AG08395 (cell line): Measurements from ENCODE around the gene SPAAR.
"Not testable (repeated sequence)": the region's sequence is repeated elsewhere in the genome, so short reads cannot be mapped to it uniquely, and the experiment has no call there.

Experiments
- DNase-seq: peaks from one replicate; pipeline ENCODE4 v3.0.0; 2012; ENCODE audit warnings: mixed read lengths, low spot score

SPAAR gene, protein sequence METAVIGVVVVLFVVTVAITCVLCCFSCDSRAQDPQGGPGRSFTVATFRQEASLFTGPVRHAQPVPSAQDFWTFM

DNA sequence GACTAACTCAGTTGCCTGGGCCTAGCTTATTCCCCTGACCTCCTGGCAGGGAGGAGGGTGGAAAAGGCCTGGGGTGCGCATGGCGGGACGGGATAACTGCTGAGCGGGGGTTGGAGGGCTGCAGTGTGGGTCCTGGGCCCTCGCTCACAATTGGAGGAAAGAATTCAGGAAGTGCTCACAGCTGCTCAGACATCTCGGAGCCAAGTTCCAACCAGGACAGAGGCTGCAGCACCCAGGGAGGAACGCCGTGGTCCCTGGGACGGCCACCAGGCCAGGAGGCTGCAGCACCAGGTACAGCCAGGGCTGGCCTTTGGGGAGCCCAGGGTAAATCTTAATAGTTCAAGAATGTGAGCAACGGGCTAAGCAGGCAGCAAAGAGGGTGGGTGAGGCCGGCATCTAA lies at the start of gene SPAAR:
Gene SPAAR, plus strand, starts transcription at position 217 of the 400 bp plus-strand sequence. CDS start 974 bp downstream, outside the sequence.
- no peak for DNase-seq

DNA sequence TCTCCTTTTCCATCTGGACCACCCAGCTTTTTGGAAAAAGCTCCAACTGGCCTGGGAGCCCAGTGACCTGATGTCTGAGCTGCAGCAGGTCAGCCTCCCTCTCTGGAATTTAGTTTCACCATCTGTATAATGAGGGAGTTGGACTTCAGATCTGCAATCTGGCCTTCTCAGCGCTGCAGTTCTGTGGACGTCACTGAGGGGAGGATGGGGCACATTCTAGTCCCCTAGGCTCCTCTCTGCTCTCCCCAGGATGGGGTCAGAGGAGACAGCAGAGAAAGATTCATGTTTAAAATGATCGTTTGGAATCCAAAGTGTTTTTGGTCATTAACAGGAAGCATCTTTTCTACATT lies 49.3 kb upstream of the SPAAR start:
- no peak for DNase-seq

DNA sequence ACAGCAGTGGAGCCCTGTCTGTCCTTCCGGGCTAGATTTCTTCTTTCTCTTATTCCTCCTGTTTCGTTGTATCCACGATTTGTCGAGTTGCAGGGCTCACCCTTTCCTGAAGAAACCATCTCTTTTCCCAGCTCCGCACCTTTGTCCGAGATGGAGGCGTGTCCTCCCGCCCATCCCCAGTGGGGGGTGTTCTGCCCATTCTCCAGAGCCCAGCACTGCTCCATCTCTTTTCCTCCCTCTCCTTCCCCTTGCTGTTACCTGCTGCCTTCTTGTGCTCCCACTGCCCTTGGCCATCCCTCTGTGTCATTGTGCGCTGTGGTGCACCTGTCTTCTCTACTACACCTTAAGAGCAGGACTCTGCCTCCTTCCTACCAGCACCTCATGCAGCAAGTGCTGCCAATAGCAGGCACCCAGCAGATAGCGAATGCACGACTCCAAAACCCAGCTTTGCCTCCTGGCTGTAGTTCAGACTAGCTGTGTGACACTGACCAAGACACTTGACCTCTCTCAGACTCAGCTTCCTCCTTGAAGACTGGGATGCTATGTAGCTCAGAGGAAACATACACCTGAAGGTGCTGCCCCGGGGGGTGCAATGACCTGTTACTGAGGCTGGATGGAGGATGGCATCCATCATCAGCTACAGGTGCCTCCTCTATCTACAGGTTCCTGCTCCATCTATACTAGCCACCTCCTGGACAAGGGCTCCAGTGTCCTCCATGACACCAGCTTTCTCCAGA lies 48.0 kb upstream of the SPAAR start:
- DNase-seq: no peak

DNA sequence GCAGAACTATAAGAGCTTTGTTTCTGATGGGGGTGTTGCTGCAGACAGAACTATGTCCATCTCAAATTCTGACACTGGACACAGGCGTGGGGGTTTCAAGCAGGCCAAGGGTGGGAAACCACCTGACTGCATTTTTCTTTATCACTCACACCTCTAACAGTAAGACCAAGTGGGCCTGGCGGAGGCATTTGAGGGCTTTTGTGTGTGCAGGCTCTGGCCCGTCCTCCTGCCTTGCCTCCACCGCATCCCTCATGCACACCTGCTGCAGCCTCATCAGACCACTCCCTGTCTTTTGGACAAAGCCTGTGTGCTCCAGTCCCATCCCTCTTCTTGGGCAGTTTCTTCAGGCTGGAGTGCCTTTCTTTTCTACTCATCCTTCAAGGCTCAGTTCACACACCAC lies 47.0 kb upstream of the SPAAR start:
- DNase-seq: no peak

DNA sequence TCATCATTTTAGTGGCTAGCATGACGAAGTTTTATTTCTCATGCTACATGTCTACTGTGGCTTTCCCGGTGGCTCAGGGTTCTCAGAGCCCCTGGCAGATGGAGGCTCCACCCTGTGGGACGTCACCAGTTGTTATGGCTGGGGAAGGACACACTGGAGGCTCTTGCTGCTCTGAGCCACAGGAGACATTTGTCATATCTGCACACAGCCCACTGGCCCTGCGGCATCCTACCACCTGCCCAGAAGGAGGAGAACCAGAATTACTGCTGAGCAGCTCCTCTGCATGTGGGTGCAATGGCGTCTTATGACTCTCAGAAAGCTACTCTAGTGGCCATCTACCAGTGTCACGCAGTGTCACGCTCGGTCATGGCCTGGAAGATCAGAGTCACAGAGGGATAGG lies 45.7 kb upstream of the SPAAR start:
- DNase-seq: no peak

DNA sequence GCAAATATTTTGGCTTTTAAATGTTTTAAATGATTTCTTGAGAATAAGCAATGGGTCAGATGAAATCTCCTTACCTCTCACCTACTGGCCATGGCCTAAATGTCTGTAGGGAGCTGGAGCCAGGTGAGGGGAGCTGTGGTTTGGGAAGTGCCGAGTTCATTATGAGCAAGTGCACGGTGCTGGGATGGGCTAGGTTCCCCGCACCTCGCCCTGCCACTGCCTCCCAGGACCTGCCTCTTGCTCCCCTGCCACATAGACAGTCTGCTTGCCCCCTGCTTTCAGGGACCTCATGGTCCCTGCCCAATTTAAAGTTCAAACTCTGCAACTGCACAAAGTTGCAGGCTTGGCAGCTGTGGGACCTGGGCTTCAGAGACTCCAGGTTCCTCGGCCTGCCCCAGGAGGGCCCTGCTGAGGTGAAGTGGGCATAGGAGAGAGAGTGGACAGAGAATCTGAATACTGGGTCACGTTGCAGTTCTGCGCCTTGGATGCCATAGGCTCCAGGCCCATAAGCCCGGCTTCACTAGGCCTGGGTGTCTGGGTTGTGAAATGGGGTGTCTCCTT lies 44.5 kb upstream of the SPAAR start:
- no peak for DNase-seq

DNA sequence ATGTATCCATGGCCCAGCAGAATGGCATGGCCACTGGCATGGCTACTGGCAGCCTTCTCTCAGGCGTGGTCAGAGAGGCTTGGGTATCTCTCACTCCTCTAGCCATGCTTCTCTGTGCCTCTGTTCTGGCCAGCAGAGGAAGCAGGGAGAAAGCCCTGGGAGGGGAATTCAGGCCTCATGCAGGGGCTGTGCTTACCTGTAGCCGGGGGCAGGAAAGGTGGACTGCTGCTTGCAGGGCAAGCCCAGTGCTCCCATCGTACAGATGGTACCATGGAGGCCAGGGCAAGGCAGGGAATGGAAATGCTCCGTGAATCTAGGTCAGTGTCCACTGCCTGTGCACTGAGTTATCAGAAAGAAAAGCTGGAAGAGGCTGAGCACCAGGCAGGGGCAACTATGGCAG lies 41.8 kb upstream of the SPAAR start:
- DNase-seq: no peak

DNA sequence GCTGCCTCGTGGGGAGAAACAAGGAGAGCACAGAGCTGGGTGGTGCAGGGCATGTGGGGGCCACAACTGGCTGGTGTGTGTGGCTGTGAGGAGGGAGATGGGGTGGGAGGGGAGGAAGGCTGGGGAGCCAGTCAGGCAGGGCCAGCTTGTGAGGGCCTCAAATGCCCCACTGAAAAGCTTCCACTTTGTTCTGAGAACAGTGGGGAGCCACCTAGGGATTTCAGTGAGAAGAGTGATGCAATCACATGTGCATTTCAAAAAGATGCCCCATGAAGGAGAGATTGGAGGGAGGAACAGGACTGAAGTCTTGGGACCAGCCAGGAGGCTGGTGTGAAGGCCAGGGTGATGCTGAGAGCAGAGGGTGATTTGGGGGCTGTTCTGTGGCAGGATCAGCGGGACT lies 40.4 kb upstream of the SPAAR start:
- DNase-seq: no peak

DNA sequence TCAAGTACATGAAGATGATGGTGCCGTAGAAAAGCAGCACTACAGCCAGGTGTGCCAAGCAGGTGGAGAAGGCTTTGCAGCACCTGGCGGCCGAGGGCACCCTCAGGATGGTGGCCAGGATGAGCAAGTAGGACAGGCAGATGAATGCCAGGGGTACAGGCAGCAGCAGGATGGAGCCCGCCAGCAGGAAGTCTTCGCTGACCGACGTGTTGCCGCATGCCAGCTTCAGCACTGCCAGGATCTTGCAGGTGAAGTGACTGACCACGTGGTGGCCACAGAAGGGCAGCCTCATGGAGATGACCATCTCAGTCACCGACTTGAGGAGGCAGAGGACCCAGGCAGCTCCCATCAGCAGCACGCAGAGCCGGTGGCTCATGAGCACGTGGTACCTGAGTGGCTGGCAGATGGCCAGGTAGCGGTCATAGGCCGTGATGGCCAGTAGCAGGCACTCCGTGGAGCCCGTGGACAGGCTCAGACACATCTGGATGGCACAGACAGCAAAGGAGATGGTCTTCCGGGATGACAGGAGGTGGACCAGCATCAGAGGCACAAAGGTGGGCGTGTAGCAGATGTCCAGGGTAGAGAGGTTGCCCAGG lies 39.6 kb upstream of the SPAAR start:
- no peak for DNase-seq

DNA sequence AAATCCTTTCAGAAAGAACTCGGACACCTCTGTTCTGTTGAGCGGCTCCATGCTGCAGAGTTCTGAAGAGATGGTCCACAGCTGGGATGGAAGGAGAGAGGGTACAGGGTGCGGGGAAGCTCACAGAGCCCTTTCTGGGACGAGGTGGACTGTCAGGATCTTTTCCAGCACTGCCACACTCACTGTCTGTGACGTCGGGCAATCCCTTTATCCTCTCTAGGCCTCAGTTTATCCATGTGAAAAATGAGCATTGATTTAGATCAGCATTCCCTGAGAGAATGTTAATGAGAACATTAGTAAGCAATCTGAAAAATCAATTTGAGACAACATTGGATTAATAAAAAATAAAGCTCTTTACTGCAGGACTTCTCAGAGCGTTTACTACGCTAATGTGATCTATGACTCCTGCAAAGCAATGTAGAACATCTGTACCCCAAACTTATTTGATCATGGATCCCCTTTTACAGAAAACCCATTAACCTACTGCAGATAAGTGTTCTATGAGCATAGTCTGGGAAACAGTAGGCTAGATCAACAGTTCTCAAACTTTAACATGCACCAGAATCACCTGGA lies 38.9 kb upstream of the SPAAR start, which contains the start of gene OR13J1:
Gene OR13J1, minus strand, starts transcription at position 51 of the 573 bp plus-strand sequence. Its CDS starts 0 bp downstream, at position 51.
- DNase-seq: no peak

DNA sequence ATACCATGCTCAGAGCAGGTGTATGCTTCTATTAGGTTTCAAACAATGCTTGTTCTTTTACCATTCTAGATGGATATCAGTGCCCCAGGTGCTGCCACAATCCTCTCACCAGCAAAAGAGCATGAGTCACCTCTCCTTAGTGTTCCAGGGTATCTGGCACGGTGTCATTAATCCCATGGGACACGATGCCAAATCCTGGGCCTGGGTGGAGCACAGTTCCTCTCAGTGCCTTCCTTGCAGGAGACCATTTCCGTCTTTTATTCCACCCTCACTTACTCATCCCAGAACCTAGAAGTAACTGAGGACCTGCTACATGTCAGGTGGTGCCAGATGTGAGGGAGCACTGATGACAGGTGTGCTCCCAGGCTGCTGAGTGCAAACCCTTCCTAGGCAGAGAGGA lies 37.7 kb upstream of the SPAAR start:
- no peak for DNase-seq

DNA sequence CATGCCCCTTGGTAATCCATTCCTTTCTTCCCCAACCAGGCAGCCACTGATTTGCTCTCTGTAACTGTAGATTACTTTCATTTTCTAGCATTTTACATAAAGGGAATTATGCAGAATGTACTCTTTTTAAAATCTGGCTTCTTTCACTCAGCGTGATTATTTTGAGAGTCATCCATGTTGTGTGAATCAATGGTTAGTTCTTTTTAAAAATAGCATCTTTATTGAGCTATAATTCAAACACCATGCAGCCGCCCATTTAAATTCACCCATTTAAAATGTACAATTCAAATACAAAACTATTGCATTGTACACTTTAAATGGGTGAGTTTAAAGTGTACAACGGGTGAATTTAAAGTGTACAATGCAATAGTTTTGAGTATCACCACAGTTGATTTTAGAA lies 36.8 kb upstream of the SPAAR start:
- no peak for DNase-seq

DNA sequence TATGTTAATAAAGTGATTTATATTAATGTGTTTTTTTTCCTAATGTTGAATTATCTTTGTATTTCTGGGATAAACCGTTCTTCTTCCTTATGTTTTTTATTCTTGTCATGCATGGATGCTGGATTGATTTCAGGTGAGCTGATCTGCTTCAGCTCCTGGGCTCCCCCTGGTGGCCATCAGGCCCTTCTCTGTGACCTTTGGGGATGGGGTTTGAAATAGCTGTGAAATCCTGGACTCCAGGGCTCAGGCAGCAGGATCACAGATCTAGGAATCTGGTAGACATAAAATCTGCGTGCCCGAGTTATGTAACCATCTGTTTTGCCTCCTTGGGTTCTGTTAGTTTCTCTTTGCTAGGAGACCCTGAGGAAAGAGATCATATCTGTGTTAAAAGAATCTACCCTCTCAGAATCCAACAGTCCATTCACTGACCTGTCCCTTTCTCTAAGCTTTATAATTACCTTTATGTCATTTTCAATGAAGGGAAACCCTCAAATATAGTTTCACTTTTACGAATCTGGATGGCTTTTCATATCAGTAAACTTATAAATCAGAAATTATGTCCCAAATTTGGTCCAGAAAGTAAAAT lies 26.9 kb upstream of the SPAAR start:
- peak; percentile 82 for DNase-seq

DNA sequence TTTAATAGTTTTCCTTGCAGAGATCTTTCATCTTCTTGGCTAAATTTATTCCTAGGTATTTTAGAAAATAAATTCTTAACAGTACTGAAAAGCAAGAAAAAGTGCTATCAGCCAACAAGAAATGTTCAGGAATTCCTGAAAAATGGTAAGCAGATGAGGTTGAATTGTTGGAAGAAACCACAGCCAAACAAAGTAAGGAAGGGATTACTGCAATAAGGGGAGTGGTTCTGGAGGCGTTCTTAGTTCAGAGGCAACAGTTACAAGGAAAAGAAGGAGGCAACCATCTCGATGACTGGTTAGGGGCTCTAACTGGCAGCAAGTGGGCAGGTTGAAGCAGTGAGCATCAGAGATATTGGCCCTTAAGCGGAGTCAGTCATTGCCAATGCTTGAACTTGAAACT lies 26.3 kb upstream of the SPAAR start:
- DNase-seq: peak; percentile 51

DNA sequence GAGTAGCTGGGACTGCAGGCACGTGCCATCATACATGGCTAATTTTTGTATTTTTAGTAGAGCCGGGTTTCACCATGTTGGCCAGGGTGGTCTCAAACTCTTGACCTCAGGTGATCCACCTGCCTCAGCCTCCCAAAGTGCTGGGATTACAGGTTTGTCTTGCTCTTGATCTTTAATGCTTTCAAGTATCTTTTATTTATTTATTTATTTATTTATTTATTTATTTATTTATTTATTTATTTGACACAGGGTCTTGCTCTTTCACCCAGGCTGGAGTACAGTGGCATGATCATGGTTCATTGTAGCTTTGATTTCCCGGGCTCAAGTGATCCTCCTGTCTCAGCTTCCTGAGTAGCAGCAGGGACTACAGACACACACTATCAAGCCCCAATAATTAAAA lies 24.4 kb upstream of the SPAAR start:
- not testable (repeated sequence) for DNase-seq

DNA sequence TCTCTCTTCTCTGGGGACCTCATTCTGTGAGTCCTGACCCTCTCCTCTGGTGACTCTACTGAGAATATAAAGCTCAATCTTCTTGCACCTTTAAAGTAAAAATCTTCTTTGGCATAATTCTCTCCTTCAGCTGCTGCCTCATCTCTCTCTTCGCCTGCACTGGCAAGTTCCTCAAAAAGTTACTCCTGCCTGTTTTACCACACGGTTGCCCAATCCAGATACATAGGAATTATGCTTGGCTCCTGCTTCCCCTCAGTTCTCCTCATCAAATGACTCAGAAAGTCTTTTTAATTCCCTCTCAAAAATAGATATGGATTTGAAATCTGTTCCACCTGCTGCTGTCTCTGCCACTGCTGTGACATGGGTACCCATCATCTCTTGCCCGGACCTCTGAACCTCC lies 17.6 kb upstream of the SPAAR start:
- no peak for DNase-seq

DNA sequence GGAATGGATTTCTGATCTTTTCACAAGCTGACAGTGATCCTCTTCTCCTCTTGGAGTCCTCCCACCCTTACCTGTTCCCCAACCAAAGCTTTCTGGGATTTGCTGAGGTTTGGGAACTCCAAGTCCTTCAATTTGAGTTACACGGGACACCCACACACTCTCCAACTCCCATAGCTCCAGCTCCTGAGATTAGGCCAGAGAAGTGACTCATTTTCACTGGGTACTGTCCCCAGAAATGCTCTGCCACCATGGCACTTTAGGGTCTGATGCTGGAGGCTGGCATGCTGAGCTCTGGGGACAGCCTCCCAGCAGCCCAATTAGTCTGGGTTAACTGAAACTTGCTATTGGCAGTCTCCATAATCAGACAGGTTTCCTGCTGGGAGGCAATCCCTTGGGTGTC lies 17.2 kb upstream of the SPAAR start:
- DNase-seq: no peak

DNA sequence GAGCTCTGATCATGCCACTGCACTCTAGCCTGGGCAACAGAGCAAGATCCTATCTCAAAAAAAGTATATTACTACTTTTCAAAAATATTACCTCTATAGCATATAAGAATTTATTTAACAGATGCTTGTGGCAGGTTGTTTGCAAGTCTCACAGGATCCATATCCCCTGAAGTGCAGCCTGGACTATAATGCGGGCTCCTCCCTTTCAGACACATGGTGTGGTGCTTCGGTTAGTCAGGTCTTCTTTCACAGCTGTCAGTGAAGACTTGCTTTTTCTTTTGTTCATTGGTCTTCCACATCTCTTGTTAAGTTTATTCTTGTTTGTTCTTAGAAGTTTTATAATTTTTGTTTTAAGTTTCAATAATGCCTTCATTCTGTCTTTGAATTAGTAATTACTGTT lies 12.7 kb upstream of the SPAAR start:
- no peak for DNase-seq

DNA sequence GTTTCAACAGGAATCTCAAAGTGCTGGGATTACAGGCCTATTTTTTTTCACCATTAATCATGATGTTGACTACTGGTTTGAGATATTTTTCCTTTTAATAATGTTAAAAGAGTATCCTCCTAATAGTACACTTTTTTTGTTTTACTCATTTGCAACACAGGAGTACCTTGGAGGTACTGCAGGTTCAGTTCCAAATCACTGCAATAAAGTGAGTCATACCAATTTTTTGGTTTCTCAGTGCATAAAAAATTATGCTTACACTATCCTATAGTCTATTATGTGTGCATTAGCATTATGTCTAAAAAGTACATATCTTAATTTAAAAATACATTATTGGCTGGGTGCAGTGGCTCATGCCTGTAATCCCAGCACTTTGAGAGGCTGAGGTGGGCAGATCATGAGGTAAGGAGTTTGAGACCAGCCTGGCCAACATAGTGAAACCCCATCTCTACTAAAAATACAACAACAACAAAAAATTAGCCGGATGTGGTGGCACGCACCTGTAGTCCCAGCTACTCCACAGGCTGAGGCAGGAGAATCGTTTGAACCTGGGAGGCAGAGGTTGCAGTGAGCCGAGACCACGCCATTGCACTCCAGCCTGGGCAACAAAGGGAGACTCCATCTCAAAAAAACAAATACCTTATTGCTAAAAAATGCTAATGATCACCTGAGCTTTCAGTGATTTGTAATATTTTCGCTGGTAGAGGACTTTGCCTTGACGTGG lies 11.8 kb upstream of the SPAAR start:
- not testable (repeated sequence) for DNase-seq

DNA sequence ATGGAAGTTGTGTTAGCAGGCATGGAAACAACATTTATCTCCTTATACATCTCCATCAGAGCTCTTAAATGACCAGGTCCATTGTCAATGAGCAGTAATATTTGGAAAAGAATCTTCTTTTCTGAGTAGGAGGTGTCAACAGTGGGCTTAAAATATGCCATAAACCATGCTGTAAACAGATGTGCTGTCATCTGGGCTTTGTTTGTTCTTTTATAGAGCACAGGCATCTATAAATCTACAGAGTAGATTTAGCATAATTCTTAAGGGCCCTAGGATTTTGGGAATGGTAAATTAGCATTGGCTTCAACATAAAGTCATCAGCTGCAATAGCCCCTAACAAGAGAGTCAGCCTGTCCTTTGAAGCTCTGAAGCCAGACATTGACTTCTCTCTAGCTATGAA lies 11.0 kb upstream of the SPAAR start:
- no peak for DNase-seq

DNA sequence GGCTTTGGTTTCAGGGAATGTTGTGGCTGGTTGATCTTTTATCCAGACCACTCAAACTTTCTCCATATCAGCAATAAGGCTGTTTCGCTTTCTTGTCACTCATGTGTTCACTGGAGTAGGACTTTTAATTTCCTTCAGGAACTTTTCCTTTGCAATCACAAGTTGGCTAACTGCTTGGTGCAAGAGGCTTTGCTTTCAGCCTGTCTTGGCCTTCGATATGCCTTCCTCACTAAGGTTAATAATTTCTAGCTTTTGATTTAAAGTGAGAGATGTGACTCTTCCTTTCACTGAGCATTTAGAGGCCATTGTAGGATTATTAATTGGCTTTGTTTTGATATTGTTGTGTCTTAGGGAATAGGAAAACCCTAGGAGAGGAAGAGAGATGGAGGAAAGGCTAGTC lies 10.3 kb upstream of the SPAAR start:
- no peak for DNase-seq

DNA sequence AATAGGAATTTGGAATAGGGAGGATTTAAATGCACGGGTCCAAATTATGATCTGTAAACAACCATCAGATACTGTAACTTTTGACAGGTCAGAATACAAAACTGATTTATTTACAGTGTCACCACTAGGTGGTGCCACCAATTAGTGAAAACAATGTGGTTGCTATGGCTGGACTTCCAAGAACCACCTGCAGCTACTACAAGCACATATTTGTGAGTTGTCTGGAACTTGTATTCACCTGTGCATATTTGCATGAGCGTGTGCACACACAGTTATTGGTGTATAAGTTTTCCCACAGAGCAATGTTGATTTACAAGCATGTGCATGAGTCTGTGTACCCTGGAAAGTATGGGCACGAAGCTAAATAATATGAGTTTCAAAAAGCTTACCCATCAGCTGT lies 6.2 kb upstream of the SPAAR start:
- DNase-seq: peak; percentile 46
